A673 (cell line): ENCODE measurements around the gene FIBP. TPM values are rescaled to one million over a fixed set of nuclear protein-coding genes. Genes with fewer than 3 reads are reported as not detected.
A peak's percentile ranks its signal among the peaks of the same experiment; 100 is the strongest.

Experiments used
- BruUV-seq: library from RNA; stranded (reverse); fragments of 400-500 nt; replicated peaks from 2 replicates; lab custom pipeline; 2021; lab: Mats Ljungman, UMichigan
- CTCF ChIA-PET: fragments of 300-600 bp; sonication (Branson Sonifier 250); formaldehyde crosslinking; loops from one replicate; lab custom pipeline; 2022; ENCODE audit warnings: antibody characterized with exemption; lab: Charles Lee
- POLR2A ChIA-PET: fragments of 300-600 bp; sonication (Branson Sonifier 250); formaldehyde crosslinking; loops from one replicate; lab custom pipeline; 2022; ENCODE audit warnings: antibody characterized with exemption; ENCODE audit not compliant: low non-redundant PET; lab: Charles Lee
- DNase-seq: peaks from one replicate; pipeline ENCODE4 v3.0.0-alpha.2; 2015; ENCODE audit warnings: low spot score
- H3K27ac ChIP-seq: fragments of 200-600 bp; sonication (generic); 2 replicates; pipeline ENCODE4 v1.5.1; 2016; ENCODE audit warnings: mixed run types, low read depth, mild to moderate bottlenecking, mixed read lengths, antibody characterized with exemption, low read length; ENCODE audit not compliant: poor library complexity, severe bottlenecking
- H3K27me3 ChIP-seq: fragments of 200-600 bp; sonication (generic); replicated peaks from 2 replicates; pipeline ENCODE4 v1.6.1; 2017; ENCODE audit warnings: mixed run types, low read depth, mild to moderate bottlenecking, mixed read lengths, antibody characterized with exemption, low read length; ENCODE audit not compliant: insufficient read depth, poor library complexity
- H3K36me3 ChIP-seq: fragments of 200-600 bp; sonication (generic); 2 replicates; pipeline ENCODE4 v1.6.1; 2016; ENCODE audit warnings: mixed run types, mild to moderate bottlenecking, mixed read lengths, antibody characterized with exemption, low read length; ENCODE audit not compliant: insufficient read depth, poor library complexity, severe bottlenecking
- H3K4me1 ChIP-seq: fragments of 200-600 bp; sonication (generic); 2 replicates; pipeline ENCODE4 v1.6.1; 2017; ENCODE audit warnings: mixed run types, mild to moderate bottlenecking, mixed read lengths, antibody characterized with exemption, low read length; ENCODE audit not compliant: insufficient read depth, poor library complexity, severe bottlenecking
- H3K4me3 ChIP-seq: fragments of 200-600 bp; sonication (generic); 2 replicates; pipeline ENCODE4 v1.5.1; 2016; ENCODE audit warnings: low read depth, mixed run types, mild to moderate bottlenecking, mixed read lengths, low read length; ENCODE audit not compliant: poor library complexity, severe bottlenecking
- H3K9me3 ChIP-seq: fragments of 200-600 bp; sonication (generic); 2 replicates; pipeline ENCODE4 v1.6.1; 2016; ENCODE audit warnings: mixed run types, low read depth, mild to moderate bottlenecking, mixed read lengths, antibody characterized with exemption, low read length; ENCODE audit not compliant: poor library complexity, severe bottlenecking
- EZH2 ChIP-seq: fragments of 200-600 bp; sonication (generic); IDR thresholded peaks from 2 replicates; pipeline ENCODE4 v1.6.1; 2017; ENCODE audit warnings: borderline replicate concordance, low read depth, mild to moderate bottlenecking, mixed read lengths, antibody characterized with exemption, low read length; ENCODE audit not compliant: poor library complexity, severe bottlenecking
- intact Hi-C: fragments of 100-400 bp; cut with micrococcal nuclease; formaldehyde crosslinking; loops from one replicate; pipeline ENCODE4 v1.10.0; 2022; ENCODE audit not compliant: unreplicated experiment
- total RNA-seq: library from RNA; stranded (reverse); gene quantifications from 2 replicates; pipeline ENCODE4 v1.2.3, GENCODE V29; 2021
- TF ChIP-seq, protein P1 (sequence below): fragments of 300-800, 200-600 bp; sonication (generic); conservative IDR thresholded peaks from 2 replicates; pipeline ENCODE4 v1.5.1; 2017; ENCODE audit warnings: low read depth, mild to moderate bottlenecking, antibody characterized with exemption, low read length, moderate library complexity, mixed read lengths

The FIBP gene
- total RNA-seq, 1 experiment from 2014 or later: 98.5 TPM

DNA sequence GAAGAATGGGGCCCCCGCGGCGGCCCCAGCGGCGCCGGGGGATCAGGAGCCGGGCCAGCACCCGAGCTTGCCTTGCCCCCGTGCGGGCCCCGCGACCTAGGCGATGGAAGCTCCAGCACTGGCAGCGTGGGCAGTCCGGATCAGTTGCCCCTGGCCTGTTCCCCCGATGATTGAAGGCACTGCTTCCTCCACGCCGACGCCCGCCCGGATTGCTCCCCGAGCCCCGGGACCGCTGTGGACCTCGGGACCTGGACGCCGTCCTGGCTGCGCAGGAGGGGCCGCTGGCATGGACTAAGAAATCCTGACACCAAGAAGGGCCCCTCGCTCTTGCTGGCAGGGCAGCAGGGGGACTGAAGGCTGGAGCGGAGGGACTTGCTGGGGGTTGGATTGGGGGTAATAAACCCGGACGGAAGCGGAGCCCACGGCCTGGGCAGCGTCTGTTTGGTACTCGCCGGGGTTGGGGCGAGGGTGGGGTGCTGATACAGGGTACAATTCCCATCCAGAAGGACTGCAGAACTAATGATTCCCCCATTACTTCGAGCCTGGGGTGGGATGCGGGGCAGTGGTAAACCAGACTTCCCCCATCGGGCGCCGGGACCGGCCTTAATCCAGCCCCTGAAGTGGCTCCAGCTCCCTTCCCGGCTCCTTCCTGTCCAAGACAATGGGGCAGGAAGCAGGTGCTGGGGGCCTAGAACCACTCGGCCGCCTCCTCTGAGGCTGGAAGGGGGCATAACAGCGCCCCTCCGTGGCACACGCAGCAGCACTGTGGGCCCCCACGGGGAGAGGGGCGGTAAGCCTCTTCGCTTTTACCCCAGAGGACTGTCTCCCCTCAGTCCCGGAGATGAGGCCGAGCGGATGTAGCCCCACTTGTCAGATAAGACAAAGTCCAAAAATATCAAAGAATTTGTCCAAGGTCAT is 3.2 kb upstream of the FIBP start:
- ChIA-PET POLR2A (interaction anchor here (2.2 kb wide), 1 partner anchor 32 kb away, joined by 6 read pairs; the partner anchor contains the start of gene MUS81), CTCF (interaction anchor here (0.9 to 1.9 kb wide), 4 partner anchors 7 to 160 kb away, joined by 3 to 8 read pairs (median 4); partner anchors contain the start of gene MUS81)
- TSS peak; percentile 67 for BruUV-seq
- peak overlapping the region; percentile 87 for H3K4me3 ChIP-seq
- H3K27me3 ChIP-seq: no peaks in the 10 kb centered on the region
- H3K36me3 ChIP-seq: peaks cover 8% of the 10 kb centered on the region
- intact Hi-C loops: no loop called here
- peak overlapping the region; percentile 88 for H3K27ac ChIP-seq
- peaks cover 45% of the 10 kb centered on the region for H3K4me1 ChIP-seq
- no peaks in the 10 kb centered on the region for H3K9me3 ChIP-seq
- DNase-seq: peak; percentile 66
- no peak for TF ChIP-seq EZH2
- TF ChIP-seq, protein P1, sequence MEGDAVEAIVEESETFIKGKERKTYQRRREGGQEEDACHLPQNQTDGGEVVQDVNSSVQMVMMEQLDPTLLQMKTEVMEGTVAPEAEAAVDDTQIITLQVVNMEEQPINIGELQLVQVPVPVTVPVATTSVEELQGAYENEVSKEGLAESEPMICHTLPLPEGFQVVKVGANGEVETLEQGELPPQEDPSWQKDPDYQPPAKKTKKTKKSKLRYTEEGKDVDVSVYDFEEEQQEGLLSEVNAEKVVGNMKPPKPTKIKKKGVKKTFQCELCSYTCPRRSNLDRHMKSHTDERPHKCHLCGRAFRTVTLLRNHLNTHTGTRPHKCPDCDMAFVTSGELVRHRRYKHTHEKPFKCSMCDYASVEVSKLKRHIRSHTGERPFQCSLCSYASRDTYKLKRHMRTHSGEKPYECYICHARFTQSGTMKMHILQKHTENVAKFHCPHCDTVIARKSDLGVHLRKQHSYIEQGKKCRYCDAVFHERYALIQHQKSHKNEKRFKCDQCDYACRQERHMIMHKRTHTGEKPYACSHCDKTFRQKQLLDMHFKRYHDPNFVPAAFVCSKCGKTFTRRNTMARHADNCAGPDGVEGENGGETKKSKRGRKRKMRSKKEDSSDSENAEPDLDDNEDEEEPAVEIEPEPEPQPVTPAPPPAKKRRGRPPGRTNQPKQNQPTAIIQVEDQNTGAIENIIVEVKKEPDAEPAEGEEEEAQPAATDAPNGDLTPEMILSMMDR: peak; percentile 57

DNA sequence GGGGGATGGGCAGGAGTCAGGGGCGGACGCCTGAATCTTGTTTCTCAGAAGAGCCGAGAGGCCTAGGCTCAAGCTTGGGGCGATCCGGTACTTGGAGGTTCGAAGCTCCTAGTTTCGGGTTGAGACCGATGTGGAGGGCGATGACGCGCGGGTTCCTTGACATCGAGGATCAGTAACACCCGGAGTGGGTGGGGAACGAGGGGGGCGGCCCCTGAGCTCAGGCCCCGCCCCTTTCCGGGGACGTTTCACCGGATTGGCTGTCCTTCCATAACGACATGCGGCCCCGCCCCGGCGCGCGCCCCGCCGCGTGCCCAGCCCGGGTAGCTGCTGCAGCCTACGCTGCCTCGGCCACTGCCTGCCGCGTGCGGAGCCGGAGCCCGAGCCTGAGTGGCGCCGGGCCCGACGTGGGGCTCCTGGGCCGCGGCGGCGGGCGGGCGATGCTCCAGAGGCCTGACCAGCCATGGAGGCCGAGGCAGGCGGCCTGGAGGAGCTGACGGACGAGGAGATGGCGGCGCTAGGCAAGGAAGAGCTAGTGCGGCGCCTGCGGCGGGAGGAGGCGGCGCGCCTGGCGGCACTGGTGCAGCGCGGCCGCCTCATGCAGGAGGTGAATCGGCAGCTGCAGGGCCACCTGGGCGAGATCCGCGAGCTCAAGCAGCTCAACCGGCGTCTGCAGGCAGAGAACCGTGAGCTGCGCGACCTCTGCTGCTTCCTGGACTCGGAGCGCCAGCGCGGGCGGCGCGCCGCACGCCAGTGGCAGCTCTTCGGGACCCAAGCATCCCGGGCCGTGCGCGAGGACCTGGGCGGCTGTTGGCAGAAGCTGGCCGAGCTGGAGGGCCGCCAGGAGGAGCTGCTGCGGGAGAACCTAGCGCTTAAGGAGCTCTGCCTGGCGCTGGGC is 2.3 kb upstream of the FIBP start, which contains the start of gene CCDC85B:
CCDC85B (plus strand) TSS at position 350 of the 895 bp plus-strand sequence; CDS start at position 461, 111 bp downstream.
- ChIA-PET POLR2A (interaction anchor here (2.2 kb wide), 1 partner anchor 31 kb away, joined by 6 read pairs; the partner anchor contains the start of gene MUS81), CTCF (interaction anchor here (0.6 to 2.4 kb wide), 9 partner anchors 8 to 185 kb away, joined by 3 to 22 read pairs (median 4); partner anchors contain the start of genes EFEMP2 and MUS81)
- Histone ChIP-seq H3K36me3 (peaks cover 16% of the 10 kb centered on the region), H3K27ac (peak within 1 kb of the TSS; percentile 88), H3K9me3 (no peaks in the 10 kb centered on the region), H3K27me3 (no peaks in the 10 kb centered on the region), H3K4me3 (peak within 1 kb of the TSS; percentile 87), H3K4me1 (peaks cover 45% of the 10 kb centered on the region)
- BruUV-seq: no TSS peak
- TF ChIP-seq, protein P1: peak; percentile 33; the same call in 1 of the 2 replicates
- no peak for TF ChIP-seq EZH2
- intact Hi-C loops: no loop called here
- DNase-seq: peak; percentile 98

DNA sequence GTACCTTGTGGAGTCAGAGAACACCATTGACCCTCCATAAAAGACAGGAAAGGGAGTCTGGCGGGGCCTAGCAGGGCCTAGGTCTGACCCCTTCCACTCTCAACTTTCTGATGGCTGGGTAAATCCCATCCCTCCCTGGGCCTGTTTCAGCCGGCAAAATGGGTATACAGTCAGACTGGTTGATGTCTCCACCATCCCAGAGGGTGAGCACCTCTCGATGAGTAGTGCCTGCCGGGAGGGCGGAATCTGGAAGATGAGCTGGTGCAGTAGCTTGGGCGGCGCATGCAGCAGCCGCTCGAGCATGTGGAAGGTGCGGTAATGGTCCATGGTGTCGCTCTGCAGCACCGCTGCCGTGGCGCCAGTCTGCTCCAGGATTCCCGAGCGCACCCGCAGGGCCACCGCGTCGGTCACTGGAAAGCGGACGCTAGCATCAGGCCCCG is 528 bp downstream of the FIBP start:
- H3K27ac ChIP-seq: peak overlapping the region; percentile 85
- ChIA-PET CTCF (interaction anchor here (0.5 to 2.4 kb wide), 36 partner anchors 9 to 1740 kb away, joined by 3 to 65 read pairs (median 6); partner anchors contain the start of genes DPF2, EFEMP2, FOSL1 and KAT5), POLR2A (interaction anchor here (0.6 to 0.7 kb wide), 4 partner anchors 28 to 1456 kb away, joined by 5 to 11 read pairs (median 8); no protein-coding TSS in a partner anchor)
- no peaks in the 10 kb centered on the region for H3K9me3 ChIP-seq
- peaks cover 33% of the 10 kb centered on the region for H3K4me1 ChIP-seq
- DNase-seq: no peak
- H3K27me3 ChIP-seq: no peaks in the 10 kb centered on the region
- TF ChIP-seq EZH2: no peak
- TF ChIP-seq, protein P1: no peak
- peak overlapping the region; percentile 72 for H3K4me3 ChIP-seq
- TSS peak; percentile 49 for BruUV-seq
- intact Hi-C loops: loop anchor here (1.0 kb wide), 1 partner anchor 29 kb away; the partner anchor contains the start of gene CFL1
- H3K36me3 ChIP-seq: peaks cover 43% of the 10 kb centered on the region
